A673 (cell line): ENCODE results near the gene PHF20. TPM values are rescaled to one million over a fixed set of nuclear protein-coding genes. Genes with fewer than 3 reads are reported as not detected.

Experiments used
- BruUV-seq: library from RNA; stranded (reverse); fragments of 400-500 nt; replicated peaks from 2 replicates; lab custom pipeline; 2021; lab: Mats Ljungman, UMichigan
- CTCF ChIA-PET: fragments of 300-600 bp; sonication (Branson Sonifier 250); formaldehyde crosslinking; loops from one replicate; lab custom pipeline; 2022; ENCODE audit warnings: antibody characterized with exemption; lab: Charles Lee
- POLR2A ChIA-PET: fragments of 300-600 bp; sonication (Branson Sonifier 250); formaldehyde crosslinking; loops from one replicate; lab custom pipeline; 2022; ENCODE audit warnings: antibody characterized with exemption; ENCODE audit not compliant: low non-redundant PET; lab: Charles Lee
- DNase-seq: peaks from one replicate; pipeline ENCODE4 v3.0.0-alpha.2; 2015; ENCODE audit warnings: low spot score
- H3K27ac ChIP-seq: fragments of 200-600 bp; sonication (generic); 2 replicates; pipeline ENCODE4 v1.5.1; 2016; ENCODE audit warnings: mixed run types, low read depth, mild to moderate bottlenecking, mixed read lengths, antibody characterized with exemption, low read length; ENCODE audit not compliant: poor library complexity, severe bottlenecking
- H3K27me3 ChIP-seq: fragments of 200-600 bp; sonication (generic); replicated peaks from 2 replicates; pipeline ENCODE4 v1.6.1; 2017; ENCODE audit warnings: mixed run types, low read depth, mild to moderate bottlenecking, mixed read lengths, antibody characterized with exemption, low read length; ENCODE audit not compliant: insufficient read depth, poor library complexity
- H3K36me3 ChIP-seq: fragments of 200-600 bp; sonication (generic); 2 replicates; pipeline ENCODE4 v1.6.1; 2016; ENCODE audit warnings: mixed run types, mild to moderate bottlenecking, mixed read lengths, antibody characterized with exemption, low read length; ENCODE audit not compliant: insufficient read depth, poor library complexity, severe bottlenecking
- H3K4me1 ChIP-seq: fragments of 200-600 bp; sonication (generic); 2 replicates; pipeline ENCODE4 v1.6.1; 2017; ENCODE audit warnings: mixed run types, mild to moderate bottlenecking, mixed read lengths, antibody characterized with exemption, low read length; ENCODE audit not compliant: insufficient read depth, poor library complexity, severe bottlenecking
- H3K4me3 ChIP-seq: fragments of 200-600 bp; sonication (generic); 2 replicates; pipeline ENCODE4 v1.5.1; 2016; ENCODE audit warnings: low read depth, mixed run types, mild to moderate bottlenecking, mixed read lengths, low read length; ENCODE audit not compliant: poor library complexity, severe bottlenecking
- H3K9me3 ChIP-seq: fragments of 200-600 bp; sonication (generic); 2 replicates; pipeline ENCODE4 v1.6.1; 2016; ENCODE audit warnings: mixed run types, low read depth, mild to moderate bottlenecking, mixed read lengths, antibody characterized with exemption, low read length; ENCODE audit not compliant: poor library complexity, severe bottlenecking
- CTCF ChIP-seq: fragments of 300-800, 200-600 bp; sonication (generic); conservative IDR thresholded peaks from 2 replicates; pipeline ENCODE4 v1.5.1; 2017; ENCODE audit warnings: low read depth, mild to moderate bottlenecking, antibody characterized with exemption, low read length, moderate library complexity, mixed read lengths
- EZH2 ChIP-seq: fragments of 200-600 bp; sonication (generic); IDR thresholded peaks from 2 replicates; pipeline ENCODE4 v1.6.1; 2017; ENCODE audit warnings: borderline replicate concordance, low read depth, mild to moderate bottlenecking, mixed read lengths, antibody characterized with exemption, low read length; ENCODE audit not compliant: poor library complexity, severe bottlenecking
- intact Hi-C: fragments of 100-400 bp; cut with micrococcal nuclease; formaldehyde crosslinking; loops from one replicate; pipeline ENCODE4 v1.10.0; 2022; ENCODE audit not compliant: unreplicated experiment
- total RNA-seq: library from RNA; stranded (reverse); gene quantifications from 2 replicates; pipeline ENCODE4 v1.2.3, GENCODE V29; 2021

The PHF20 gene
- total RNA-seq, 1 experiment from 2014 or later, result 43.0 TPM

GRCh38 chr20:35909176-35909575, 137.4 kb downstream of the PHF20 start:
- TF ChIP-seq EZH2, result no peak
- TF ChIP-seq CTCF, result no peak
- Histone ChIP-seq H3K27ac (no peak overlapping the region), H3K4me3 (no peak overlapping the region), H3K27me3 (no peaks in the 10 kb centered on the region), H3K4me1 (no peaks in the 10 kb centered on the region), H3K9me3 (no peaks in the 10 kb centered on the region), H3K36me3 (peaks cover 7% of the 10 kb centered on the region)
- ChIA-PET CTCF (no interaction called here), POLR2A (no interaction called here)
- DNase-seq, result no peak
- intact Hi-C loops, result no loop called here
- no TSS peak for BruUV-seq

GRCh38 chr20:35909796-35910195, 138.0 kb downstream of the PHF20 start:
- ChIA-PET POLR2A (no interaction called here), CTCF (no interaction called here)
- H3K36me3 ChIP-seq, result peaks cover 11% of the 10 kb centered on the region
- no peak for DNase-seq
- H3K27me3 ChIP-seq, result no peaks in the 10 kb centered on the region
- BruUV-seq, result no TSS peak
- no peak overlapping the region for H3K4me3 ChIP-seq
- H3K27ac ChIP-seq, result no peak overlapping the region
- intact Hi-C loops, result no loop called here
- H3K9me3 ChIP-seq, result no peaks in the 10 kb centered on the region
- TF ChIP-seq CTCF (no peak), EZH2 (no peak)
- no peaks in the 10 kb centered on the region for H3K4me1 ChIP-seq

- H3K4me1 ChIP-seq, result no peaks in the 10 kb centered on the region
- ChIA-PET POLR2A (interaction anchor here (0.6 kb wide), 1 partner anchor 173 kb away, joined by 11 read pairs; no protein-coding TSS in a partner anchor), CTCF (interaction anchor here (0.6 kb wide), 1 partner anchor 25 kb away, joined by 3 read pairs; no protein-coding TSS in a partner anchor)
- DNase-seq, result no peak
- no TSS peak for BruUV-seq
- peaks cover 11% of the 10 kb centered on the region for H3K36me3 ChIP-seq
- H3K27me3 ChIP-seq, result no peaks in the 10 kb centered on the region
- H3K9me3 ChIP-seq, result no peaks in the 10 kb centered on the region
- H3K4me3 ChIP-seq, result no peak overlapping the region
- H3K27ac ChIP-seq, result no peak overlapping the region
- TF ChIP-seq CTCF (no peak), EZH2 (no peak)
- intact Hi-C loops, result no loop called here
Observed at GRCh38 chr20:35910254-35910653, 138.4 kb downstream of the PHF20 start.
